ENCODE measurements around the gene NUCKS1.

- TF ChIP-seq EP300 (IDR thresholded peaks at IDR 0.05) (no peak), CTCF (IDR thresholded peaks at IDR 0.05) (no peak)
Observed at GRCh38 chr1:205688171-205689080, 61.6 kb downstream of the NUCKS1 start.
